Right forelimb (tissue), 1 donor: ENCODE data around the gene RAB27A.
"Not testable (repeated sequence)": the region's sequence is repeated elsewhere in the genome, so short reads cannot be mapped to it uniquely, and the experiment has no call there.

Experiments
- DNase-seq: peaks from one replicate; pipeline ENCODE4 v3.0.0-alpha.2; 2018

The RAB27A gene

DNA sequence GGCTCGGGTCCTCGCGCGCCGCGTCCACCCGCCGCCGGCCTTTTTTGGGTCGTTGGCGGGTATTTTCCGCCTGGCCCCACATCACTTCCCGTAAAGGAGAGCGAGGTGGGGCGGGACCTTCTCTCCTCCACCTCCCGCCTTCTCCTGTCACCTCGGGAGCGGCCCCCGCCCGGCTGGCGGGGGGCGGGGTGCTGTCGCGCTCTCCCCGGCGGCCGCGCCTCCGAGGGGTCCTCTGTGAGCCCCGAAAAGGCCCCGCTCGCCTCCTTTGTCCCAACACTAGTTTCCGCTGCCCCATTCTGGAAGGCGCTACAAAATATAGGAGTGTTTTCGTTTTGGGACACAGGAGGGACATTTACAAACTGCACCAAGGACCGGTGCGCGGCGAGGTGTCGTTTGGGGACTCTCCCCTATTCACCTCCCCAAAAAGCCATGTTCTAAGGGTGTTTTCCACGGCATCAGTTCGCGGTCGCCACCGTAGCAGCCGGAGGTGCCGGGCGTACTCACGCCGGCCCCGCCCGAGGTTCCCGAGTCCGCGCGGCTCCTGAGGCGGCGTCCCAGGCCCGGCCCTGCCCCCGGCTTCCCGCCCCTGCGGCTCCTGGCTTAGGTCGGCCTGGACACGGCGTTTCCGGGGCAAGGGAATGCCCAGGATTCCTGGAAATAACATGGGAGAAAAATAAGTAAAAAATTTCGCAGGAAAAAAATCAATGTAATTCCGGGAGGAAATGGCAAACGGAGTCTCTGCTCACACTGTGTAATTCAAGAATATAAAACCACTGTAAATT is at the start of gene RAB27A:
RAB27A (minus strand) TSS at position 68 of the 782 bp plus-strand sequence. CDS start 54,879 bp downstream, outside the sequence.
- DNase-seq: peak; percentile 83

DNA sequence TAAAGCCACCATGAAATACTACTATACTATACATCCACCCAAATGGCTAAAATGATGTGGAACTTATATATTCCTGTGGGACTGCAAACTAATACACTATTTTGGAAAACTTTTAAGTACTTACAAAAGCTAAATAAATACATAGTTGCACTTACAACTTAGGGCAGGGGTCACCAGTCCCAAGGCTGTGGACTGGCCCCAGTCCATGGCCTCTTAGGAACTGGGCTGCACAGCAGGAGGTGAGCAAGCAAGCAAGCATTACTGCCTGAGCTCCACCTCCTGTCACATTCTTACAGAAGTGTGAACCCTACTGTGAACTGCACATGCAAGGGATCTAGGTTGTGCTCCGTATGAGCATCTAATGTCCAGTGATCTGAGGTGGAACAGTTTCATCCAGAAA is 47.5 kb upstream of the RAB27A start:
- no peak for DNase-seq

DNA sequence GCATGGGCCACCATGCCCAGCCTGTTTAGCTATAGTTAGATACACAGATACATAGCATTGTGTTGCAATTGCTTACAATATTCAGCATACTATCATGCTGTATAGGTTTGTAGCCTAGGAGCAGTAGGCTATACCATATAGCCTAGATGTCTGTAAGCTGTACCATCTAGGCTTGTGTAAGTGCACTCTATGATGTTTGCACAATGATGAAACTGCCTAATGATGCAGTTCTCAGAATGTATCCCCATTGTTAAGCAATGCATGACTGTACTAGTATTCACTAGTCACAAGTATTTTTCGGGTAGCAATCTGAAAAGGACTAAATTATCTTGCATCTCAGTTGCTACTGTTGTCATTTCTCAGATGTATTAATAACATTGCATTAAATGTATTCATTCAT is 45.4 kb upstream of the RAB27A start:
- DNase-seq: no peak

- no peak for DNase-seq
Observed at GRCh38 chr15:55334371-55334770, 44.8 kb upstream of the RAB27A start.

DNA sequence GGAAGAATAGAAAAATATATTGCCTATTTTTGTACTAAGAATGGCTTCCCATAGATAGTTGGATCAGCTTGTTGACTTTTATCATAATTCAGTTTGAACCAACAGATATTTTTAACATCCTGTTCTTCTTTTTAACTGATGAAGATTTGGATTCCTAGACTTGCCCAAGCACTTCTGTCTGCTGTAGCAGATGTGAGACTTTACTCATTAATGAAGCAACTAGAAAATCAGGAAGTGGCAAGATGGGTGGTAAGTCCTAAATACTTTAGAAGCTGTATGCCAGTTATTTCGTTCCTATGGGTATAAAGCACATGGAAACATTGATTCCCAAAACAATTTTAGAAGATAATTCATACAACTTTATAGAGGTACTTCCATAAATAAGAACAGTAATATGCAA is 37.8 kb upstream of the RAB27A start:
- no peak for DNase-seq

GRCh38 chr15:55322467-55322866 is 32.9 kb upstream of the RAB27A start:
- no peak for DNase-seq

- no peak for DNase-seq
Observed at GRCh38 chr15:55320963-55321362, 31.4 kb upstream of the RAB27A start.

DNA sequence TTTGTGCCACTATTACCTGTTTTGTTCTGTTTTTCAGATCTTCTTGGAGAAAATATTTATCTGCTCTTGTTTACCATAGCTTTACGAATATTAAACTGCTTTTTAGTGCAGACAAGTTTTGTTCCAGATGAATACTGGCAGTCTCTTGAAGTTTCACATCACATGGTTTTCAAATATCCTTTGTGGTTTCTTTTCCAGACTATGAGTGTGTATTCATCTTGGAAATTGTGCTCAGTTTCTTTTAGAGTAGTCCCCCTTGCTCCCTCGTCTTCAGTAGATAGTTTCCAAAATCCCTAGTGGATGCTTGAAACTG is 30.6 kb upstream of the RAB27A start:
- DNase-seq: no peak

DNA sequence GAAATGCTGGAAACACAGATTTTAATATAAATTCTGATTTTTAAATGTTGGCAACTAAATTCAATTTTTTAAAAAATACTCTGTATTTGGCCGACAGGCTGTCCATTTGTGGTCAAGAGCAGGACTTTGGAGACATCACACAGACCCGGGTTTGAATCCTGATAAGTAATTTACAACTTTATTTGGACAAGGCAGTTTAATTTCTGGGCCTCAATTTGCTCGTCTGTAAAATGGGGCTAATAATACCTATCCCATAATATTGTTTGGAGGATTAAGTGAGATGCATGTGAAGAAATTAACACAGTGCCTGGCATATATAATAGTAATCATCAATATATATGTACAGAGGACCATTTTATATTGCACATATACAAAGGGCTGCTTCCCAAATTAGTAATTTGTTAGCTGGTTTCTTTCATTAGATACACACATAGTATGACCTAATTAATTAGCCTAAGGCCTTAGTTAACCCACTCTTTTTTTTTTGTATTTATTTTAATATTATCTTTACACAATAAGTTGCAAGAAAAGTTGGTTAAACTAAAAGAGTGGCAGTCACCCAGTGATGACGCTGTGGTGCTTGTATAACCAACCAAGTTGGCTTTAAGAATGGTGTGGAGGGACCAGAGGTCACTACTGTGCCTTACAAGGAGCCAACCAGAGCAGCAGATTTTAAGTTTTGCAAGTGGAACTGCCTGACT is 30.1 kb upstream of the RAB27A start:
- DNase-seq: no peak

- peak; percentile 91 for DNase-seq
Observed at GRCh38 chr15:55318588-55319494, 29.2 kb upstream of the RAB27A start, which contains the start of the genes PIGB and PIGBOS1. Gene PIGB (plus strand): TSS chr15:55319222. CDS start chr15:55319251, 29 bp downstream. Gene PIGBOS1 (minus strand): TSS chr15:55319123. CDS start chr15:55317792, 1,331 bp downstream.

DNA sequence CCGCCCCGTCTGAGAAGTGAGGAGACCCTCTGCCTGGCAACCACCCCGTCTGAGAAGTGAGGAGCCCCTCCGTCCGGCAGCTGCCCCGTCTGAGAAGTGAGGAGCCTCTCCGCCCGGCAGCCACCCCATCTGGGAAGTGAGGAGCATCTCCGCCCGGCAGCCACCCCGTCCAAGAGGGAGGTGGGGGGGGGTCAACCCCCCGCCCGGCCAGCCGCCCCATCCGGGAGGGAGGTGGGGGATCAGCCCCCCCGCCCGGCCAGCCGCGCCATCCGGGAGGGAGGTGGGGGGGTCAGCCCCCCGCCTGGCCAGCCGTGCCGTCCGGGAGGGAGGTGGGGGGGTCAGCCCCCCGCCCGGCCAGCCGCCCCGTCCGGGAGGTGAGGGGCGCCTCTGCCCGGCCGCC is 13.2 kb upstream of the RAB27A start:
- DNase-seq: not testable (repeated sequence)

GRCh38 chr15:55297315-55297714 is 7.7 kb upstream of the RAB27A start:
- DNase-seq: no peak

GRCh38 chr15:55290528-55291057 is 980 bp upstream of the RAB27A start:
- peak; percentile 88 for DNase-seq

GRCh38 chr15:55289011-55289745 is 435 bp downstream of the RAB27A start:
- peak; percentile 56 for DNase-seq

DNA sequence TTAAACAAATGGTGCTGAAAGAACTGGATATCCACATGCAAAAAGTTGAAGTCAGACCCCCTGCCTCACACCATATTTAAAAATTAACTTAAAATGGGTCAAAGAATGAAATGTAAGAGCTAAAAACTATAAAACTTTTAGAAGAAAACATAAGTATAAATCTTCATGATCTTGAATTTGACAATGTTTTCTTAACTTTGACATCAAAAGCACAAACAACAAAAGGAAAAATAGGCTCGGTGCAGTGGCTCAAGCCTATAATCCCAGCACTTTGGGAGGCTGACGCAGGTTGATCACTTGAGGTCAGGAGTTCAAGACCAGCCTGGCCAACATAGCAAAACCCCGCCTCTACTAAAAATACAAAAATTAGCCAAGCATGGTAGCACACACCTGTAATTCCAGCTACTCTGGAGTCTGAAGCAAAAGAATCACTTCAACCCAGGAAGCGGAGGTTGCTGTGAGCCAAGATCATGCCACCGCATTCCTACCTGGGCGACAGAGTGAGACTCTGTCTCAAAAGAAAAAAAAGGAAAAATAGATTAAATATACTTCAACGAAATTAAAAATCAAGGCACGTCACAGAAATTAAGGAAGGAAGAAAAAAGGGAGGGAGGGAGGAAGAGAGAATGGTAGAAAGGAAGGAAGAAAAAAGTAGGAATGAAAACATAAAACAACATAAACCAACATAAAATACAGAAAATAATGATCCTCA is 1.5 kb downstream of the RAB27A start:
- no peak for DNase-seq

GRCh38 chr15:55286442-55287189 is 3.0 kb downstream of the RAB27A start:
- DNase-seq: not testable (repeated sequence)

- no peak for DNase-seq
Observed at GRCh38 chr15:55284426-55284825, 5.2 kb downstream of the RAB27A start.

- DNase-seq: no peak
Observed at GRCh38 chr15:55283379-55284147, 6.0 kb downstream of the RAB27A start.

GRCh38 chr15:55282284-55282833 is 7.3 kb downstream of the RAB27A start:
- no peak for DNase-seq
